ENCODE measurements around the gene ANK2.

The ANK2 gene

GRCh38 chr4:113398441-113399143 lies 349.1 kb downstream of the ANK2 start:
- no peak for TF ChIP-seq CTCF (IDR thresholded peaks at IDR 0.05)

GRCh38 chr4:113404167-113404571 lies 354.7 kb downstream of the ANK2 start:
- TF ChIP-seq CTCF (IDR thresholded peaks at IDR 0.05) = no peak

- TF ChIP-seq CTCF (IDR thresholded peaks at IDR 0.05) = no peak
Measured at GRCh38 chr4:113404841-113405240, 355.4 kb downstream of the ANK2 start.

- no peak for TF ChIP-seq CTCF (IDR thresholded peaks at IDR 0.05)
Measured at GRCh38 chr4:113405874-113406722, 356.6 kb downstream of the ANK2 start.

- TF ChIP-seq CTCF (IDR thresholded peaks at IDR 0.05) = no peak
Measured at GRCh38 chr4:113406723-113407016, 357.2 kb downstream of the ANK2 start.

GRCh38 chr4:113407409-113407808 lies 358.0 kb downstream of the ANK2 start:
- TF ChIP-seq CTCF (IDR thresholded peaks at IDR 0.05) = no peak

- no peak for TF ChIP-seq CTCF (IDR thresholded peaks at IDR 0.05)
Measured at GRCh38 chr4:113409181-113409580, 359.7 kb downstream of the ANK2 start.

All from LNCAP (cell line).